Left lung (tissue), 10 donors: ENCODE measurements around the gene CHST8. TPM values are rescaled to one million over a fixed set of nuclear protein-coding genes. Genes with fewer than 3 reads are reported as not detected.

ENCODE experiments used
- ATAC-seq: fragments of 200-7000 bp; cut with Tn5 transposase; one replicate; pipeline ENCODE4 v1.9.1; 2020; ENCODE audit warnings: moderate library complexity
- DNase-seq, 4 donors: peaks; one replicate each; pipeline ENCODE4 v3.0.0-alpha.2; 2013 to 2020
- H3K27ac ChIP-seq, 2 donors: fragments of 200-600 bp; sonication (generic) in 1 of 2; one replicate each; pipeline versions ENCODE4 v1.5.0 to v1.8.0; 2020 to 2021
- H3K27me3 ChIP-seq, 2 donors: fragments of 200-600 bp; sonication (generic) in 1 of 2; one replicate each; pipeline versions ENCODE4 v1.5.0 to v1.8.0; 2020 to 2021
- H3K36me3 ChIP-seq, 2 donors: fragments of 200-600 bp; sonication (generic) in 1 of 2; one replicate each; pipeline versions ENCODE4 v1.5.0 to v1.8.0; 2020 to 2021
- H3K4me1 ChIP-seq, 2 donors: fragments of 200-600 bp; one replicate each; pipeline ENCODE4 v1.8.0; 2021
- H3K4me3 ChIP-seq, 2 donors: fragments of 200-600 bp; sonication (generic) in 1 of 2; one replicate each; pipeline versions ENCODE4 v1.5.0 to v1.8.0; 2020 to 2021; ENCODE audit warnings: mild to moderate bottlenecking in 1 of 2
- H3K9me3 ChIP-seq, 2 donors: fragments of 200-600 bp; sonication (generic) in 1 of 2; one replicate each; pipeline versions ENCODE4 v1.5.0 to v1.8.0; 2020 to 2021
- intact Hi-C, 2 donors: fragments of 100-400 bp; cut with DNase I; formaldehyde crosslinking; loops; one replicate each; pipeline versions ENCODE4 v1.11.2 to v1.14.2; 2022
- polyA plus RNA-seq, 6 donors: library from polyadenylated mRNA; unstranded; fragments of 120-200 nt; gene quantifications; one replicate each; pipeline ENCODE4 v1.2.1, GENCODE V29; 2013; ENCODE audit not compliant: insufficient read length in 6 of 6
- total RNA-seq, 2 donors: library from RNA; stranded (reverse); fragmentation: NEBNext Ultra II Directional; extraction: Animal tissue kit (Norgen Biotek cat#: 25700); gene quantifications; one replicate each; pipeline ENCODE4 v1.2.1, GENCODE V29; 2021
- TF ChIP-seq, protein P1 (sequence below), 2 donors: fragments of 200-600 bp; sonication (generic) in 1 of 2; IDR thresholded peaks; one replicate each; pipeline versions ENCODE4 v1.5.0 to v1.8.0; 2021; ENCODE audit warnings: antibody characterized with exemption in 2 of 2
- donor health status: DM: no; HTN: yes; CAD: no.
- donor health status: DM: no; HTN: no; CAD: no.

Gene CHST8
- total and polyA plus RNA-seq, 8 donors, result 0.24 to 0.47 TPM; not detected in 6

DNA sequence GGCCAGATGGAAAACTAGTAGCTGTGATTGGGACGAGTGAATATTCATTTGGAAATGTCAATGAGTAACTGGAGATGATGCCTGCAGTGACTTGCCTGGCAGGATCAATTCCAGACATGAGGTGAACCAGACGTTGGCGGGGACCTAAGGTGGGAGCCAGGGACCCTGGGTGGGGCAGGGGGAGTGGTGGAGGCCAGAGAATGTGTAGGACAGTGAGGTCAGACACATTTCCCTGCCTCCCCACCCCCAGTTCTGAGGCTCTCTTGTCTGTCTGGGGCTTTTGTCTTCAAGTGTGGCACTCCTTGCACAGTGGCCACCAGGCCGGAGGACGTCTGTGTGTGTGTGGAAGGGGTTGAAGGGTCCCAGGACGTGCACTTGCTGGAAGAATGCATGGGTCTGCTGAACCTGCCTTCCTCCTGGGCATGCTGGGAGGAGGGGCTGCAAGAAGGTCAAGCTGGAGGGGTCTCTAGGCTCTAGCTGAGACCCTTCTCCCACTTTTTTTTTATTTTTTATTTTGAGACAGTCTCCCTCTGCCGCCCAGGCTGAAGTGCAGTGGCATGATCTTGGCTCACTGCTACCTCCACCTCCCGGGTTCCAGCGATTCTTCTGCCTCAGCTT, 51.6 kb downstream of the CHST8 start:
- DNase-seq (no peak), ATAC-seq (no peak)
- H3K27ac ChIP-seq, result no peak overlapping the region
- H3K4me3 ChIP-seq, result no peak overlapping the region
- intact Hi-C loops, result no loop called here
- TF ChIP-seq, protein P1, sequence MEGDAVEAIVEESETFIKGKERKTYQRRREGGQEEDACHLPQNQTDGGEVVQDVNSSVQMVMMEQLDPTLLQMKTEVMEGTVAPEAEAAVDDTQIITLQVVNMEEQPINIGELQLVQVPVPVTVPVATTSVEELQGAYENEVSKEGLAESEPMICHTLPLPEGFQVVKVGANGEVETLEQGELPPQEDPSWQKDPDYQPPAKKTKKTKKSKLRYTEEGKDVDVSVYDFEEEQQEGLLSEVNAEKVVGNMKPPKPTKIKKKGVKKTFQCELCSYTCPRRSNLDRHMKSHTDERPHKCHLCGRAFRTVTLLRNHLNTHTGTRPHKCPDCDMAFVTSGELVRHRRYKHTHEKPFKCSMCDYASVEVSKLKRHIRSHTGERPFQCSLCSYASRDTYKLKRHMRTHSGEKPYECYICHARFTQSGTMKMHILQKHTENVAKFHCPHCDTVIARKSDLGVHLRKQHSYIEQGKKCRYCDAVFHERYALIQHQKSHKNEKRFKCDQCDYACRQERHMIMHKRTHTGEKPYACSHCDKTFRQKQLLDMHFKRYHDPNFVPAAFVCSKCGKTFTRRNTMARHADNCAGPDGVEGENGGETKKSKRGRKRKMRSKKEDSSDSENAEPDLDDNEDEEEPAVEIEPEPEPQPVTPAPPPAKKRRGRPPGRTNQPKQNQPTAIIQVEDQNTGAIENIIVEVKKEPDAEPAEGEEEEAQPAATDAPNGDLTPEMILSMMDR (IDR thresholded peaks at IDR 0.05), result no peak
- no peaks in the 10 kb centered on the region for H3K36me3 ChIP-seq
- H3K27me3 ChIP-seq, result peaks cover 0 to 61% of the 10 kb centered on the region in 2 donors
- H3K4me1 ChIP-seq, result no peaks in the 10 kb centered on the region
- H3K9me3 ChIP-seq, result no peaks in the 10 kb centered on the region

DNA sequence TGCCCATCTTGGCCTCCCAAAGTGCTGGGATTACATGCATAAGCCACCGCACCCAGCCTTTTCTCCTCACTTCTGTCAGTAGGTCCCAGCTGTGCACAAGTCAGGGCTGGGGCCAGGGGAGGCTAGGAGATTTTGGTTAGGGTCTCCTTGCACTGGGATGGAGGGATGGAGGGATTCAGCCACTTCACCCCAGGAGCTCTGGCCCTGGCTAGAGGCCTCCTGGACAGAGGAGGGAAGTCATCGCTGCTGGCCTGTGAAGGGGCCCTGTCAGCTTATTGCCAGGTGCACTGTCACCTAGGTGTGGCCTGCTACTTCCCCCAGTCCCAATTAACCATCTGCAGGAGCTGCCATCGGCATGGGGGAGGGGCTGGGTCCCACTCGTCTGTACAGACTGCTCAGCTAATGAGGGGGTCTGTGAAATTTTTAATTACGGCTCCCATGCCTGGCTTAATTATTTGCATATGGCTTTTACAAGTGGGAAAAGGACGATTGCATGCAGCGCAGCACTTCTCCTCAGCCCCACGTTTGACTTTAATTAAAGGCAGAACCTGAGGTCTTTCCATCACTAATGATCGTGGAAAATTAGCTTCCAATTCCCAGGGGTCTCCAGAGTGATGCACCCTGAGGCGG, 52.4 kb downstream of the CHST8 start:
- Histone ChIP-seq H3K27me3 (peaks cover 0 to 61% of the 10 kb centered on the region in 2 donors), H3K4me1 (no peaks in the 10 kb centered on the region), H3K9me3 (no peaks in the 10 kb centered on the region), H3K4me3 (no peak overlapping the region), H3K27ac (no peak overlapping the region), H3K36me3 (no peaks in the 10 kb centered on the region)
- intact Hi-C loops, result no loop called here
- DNase-seq (no peak), ATAC-seq (no peak)
- TF ChIP-seq, protein P1 (IDR thresholded peaks at IDR 0.05), result no peak

DNA sequence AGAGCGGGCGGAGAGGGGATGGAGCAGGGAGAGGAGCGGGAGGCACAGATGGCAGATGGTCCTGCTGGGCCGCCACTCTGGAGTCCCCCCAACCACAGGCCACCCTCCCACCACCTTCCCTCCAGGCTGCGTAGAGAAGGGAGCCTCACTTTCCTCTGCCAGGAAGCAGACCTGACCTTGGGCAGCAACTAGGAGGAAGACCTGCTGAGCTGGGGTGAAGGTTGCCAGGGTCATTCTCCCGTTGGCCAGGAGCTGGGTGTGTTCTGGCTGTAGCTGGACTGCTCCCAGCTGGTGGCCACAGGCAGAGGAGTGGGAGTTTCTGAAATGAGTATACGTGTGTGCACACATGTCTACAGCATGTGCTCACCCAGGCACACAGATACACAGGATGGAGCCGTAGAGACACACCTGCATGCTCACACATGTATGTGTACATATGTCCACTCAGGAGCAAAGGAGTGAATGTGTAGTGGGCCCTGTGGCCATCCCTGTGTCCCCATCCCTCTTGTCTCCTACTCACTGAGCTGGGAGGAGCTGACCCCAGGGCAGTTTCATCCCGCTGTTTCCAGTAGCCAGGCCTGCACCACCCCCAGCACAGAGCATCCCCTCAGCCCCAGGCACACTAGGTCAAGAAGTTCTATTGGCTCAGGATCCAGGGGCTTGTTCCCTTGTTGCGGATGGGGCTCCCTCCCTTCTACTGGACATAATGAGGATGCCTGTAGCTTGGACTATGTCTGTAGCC, 53.0 kb downstream of the CHST8 start:
- ATAC-seq, result no peak
- Histone ChIP-seq H3K9me3 (no peaks in the 10 kb centered on the region), H3K27ac (no peak overlapping the region), H3K4me1 (no peaks in the 10 kb centered on the region), H3K4me3 (no peak overlapping the region), H3K36me3 (no peaks in the 10 kb centered on the region), H3K27me3 (peaks cover 0 to 55% of the 10 kb centered on the region in 2 donors)
- intact Hi-C loops, result no loop called here
- TF ChIP-seq, protein P1 (IDR thresholded peaks at IDR 0.05), result no peak
- no peak for DNase-seq

DNA sequence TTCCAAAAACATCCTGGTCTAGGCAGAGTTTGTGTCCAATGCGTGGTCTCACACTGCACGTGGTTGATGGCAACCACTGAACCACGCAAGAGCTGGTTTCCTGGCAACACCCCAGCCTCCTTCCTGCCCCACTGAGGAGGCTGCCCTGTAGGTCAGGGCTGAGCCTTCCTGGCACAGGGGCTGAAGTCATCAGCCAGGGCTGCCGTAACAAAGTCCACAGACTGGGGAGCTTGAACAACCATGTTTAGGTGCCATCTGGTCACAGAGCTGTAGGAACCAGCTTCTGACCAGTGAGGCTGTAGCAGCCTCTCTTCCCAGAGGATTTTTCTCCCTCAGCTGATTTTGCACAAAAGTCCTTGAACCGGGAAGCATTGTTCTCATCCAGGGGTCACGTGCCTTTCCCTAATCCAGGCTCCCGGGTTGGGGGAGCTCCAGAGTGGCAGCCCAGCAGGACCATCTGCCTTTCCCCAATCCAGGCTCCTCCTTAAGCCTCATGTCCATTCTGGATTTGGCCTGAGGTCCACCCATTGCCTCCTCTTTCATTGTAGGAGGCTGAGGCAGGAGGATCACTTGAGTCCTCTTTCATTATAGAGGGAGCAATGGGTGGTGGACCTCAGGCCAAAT, 53.9 kb downstream of the CHST8 start:
- TF ChIP-seq, protein P1 (IDR thresholded peaks at IDR 0.05), result no peak
- Histone ChIP-seq H3K4me1 (no peaks in the 10 kb centered on the region), H3K4me3 (no peak overlapping the region), H3K27me3 (peaks cover 0 to 53% of the 10 kb centered on the region in 2 donors), H3K9me3 (no peaks in the 10 kb centered on the region), H3K27ac (no peak overlapping the region), H3K36me3 (no peaks in the 10 kb centered on the region)
- ATAC-seq (no peak), DNase-seq (no peak)
- intact Hi-C loops, result no loop called here
